Fibroblast of skin of right biceps (primary cell): Measurements from ENCODE around the gene MYBPHL.
A peak's percentile ranks its signal among the peaks of the same experiment; 100 is the strongest.
"Not testable (repeated sequence)": the region's sequence is repeated elsewhere in the genome, so short reads cannot be mapped to it uniquely, and the experiment has no call there.

Experiments
- DNase-seq: peaks from one replicate; pipeline ENCODE4 v3.0.0-alpha.2; 2013

Gene MYBPHL

GRCh38 chr1:109305991-109306390 is 820 bp downstream of the MYBPHL start:
- DNase-seq: not testable (repeated sequence)

- no peak for DNase-seq
Observed at GRCh38 chr1:109304226-109304920, 2.4 kb downstream of the MYBPHL start.

- DNase-seq: no peak
Observed at GRCh38 chr1:109301874-109302273, 4.9 kb downstream of the MYBPHL start.

GRCh38 chr1:109300650-109301151 is 6.1 kb downstream of the MYBPHL start:
- no peak for DNase-seq

- DNase-seq: peak; percentile 68
Observed at GRCh38 chr1:109299558-109300343, 7.1 kb downstream of the MYBPHL start.

- peak; percentile 95 for DNase-seq
Observed at GRCh38 chr1:109298666-109299557, 7.9 kb downstream of the MYBPHL start.

- DNase-seq: no peak
Observed at GRCh38 chr1:109296782-109297181, 10.0 kb downstream of the MYBPHL start.

GRCh38 chr1:109295712-109296415 is 10.9 kb downstream of the MYBPHL start:
- DNase-seq: no peak

GRCh38 chr1:109294481-109294880 is 12.3 kb downstream of the MYBPHL start:
- no peak for DNase-seq

GRCh38 chr1:109293026-109293425 is 13.8 kb downstream of the MYBPHL start:
- no peak for DNase-seq

GRCh38 chr1:109292364-109292763 is 14.4 kb downstream of the MYBPHL start:
- DNase-seq: no peak

- DNase-seq: no peak
Observed at GRCh38 chr1:109290998-109291397, 15.8 kb downstream of the MYBPHL start.

GRCh38 chr1:109290137-109290536 is 16.7 kb downstream of the MYBPHL start:
- no peak for DNase-seq

GRCh38 chr1:109286762-109287161 is 20.0 kb downstream of the MYBPHL start:
- not testable (repeated sequence) for DNase-seq

GRCh38 chr1:109283748-109284600 is 22.8 kb downstream of the MYBPHL start:
- DNase-seq: no peak

GRCh38 chr1:109282952-109283747 is 23.7 kb downstream of the MYBPHL start, which contains the start of gene PSRC1:
TSS of gene PSRC1 (minus strand) at chr1:109283145.
- peak; percentile 97 for DNase-seq

- DNase-seq: no peak
Observed at GRCh38 chr1:109282497-109282951, 24.3 kb downstream of the MYBPHL start.

- DNase-seq: no peak
Observed at GRCh38 chr1:109281680-109282496, 24.9 kb downstream of the MYBPHL start.

- DNase-seq: no peak
Observed at GRCh38 chr1:109280862-109281261, 25.9 kb downstream of the MYBPHL start.
